ENCODE data around the gene RIMS1. TPM values are rescaled to one million over a fixed set of nuclear protein-coding genes. Genes with fewer than 3 reads are reported as not detected.

The RIMS1 gene
- total RNA-seq, 6 experiments from 2014 or later, result 1.5 to 2.5 (median 2.2) TPM

DNA sequence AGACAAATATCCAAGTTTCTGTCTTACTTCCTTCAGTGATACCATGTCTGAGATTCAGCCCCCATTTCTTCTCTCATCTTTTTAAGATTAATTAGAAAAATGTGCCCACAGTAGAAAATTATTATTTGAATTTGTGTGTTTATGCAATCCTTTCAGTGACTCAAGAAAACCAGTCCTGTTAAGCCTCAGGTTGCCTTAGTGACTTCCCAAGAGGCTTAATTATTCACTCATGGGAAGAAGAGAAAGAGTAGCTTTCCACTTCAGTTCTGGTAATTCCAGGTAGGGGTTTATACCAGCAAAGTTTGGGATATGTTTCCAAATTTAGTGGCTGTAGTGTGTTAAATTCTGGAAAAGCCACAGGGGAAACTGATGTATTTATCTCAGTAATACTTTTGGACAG lies 149.1 kb downstream of the RIMS1 start:
- H3K27me3 Mint-ChIP-seq (ENCODE audit: insufficient read depth), result no peaks in the 10 kb centered on the region
- H3K27ac Mint-ChIP-seq, result no peak overlapping the region
- DNase-seq, result no peak
- H3K4me3 Mint-ChIP-seq, result no peak overlapping the region
- no peaks in the 10 kb centered on the region for H3K9me3 Mint-ChIP-seq
- H3K4me1 Mint-ChIP-seq (ENCODE audit: low read depth), result peaks cover 47% of the 10 kb centered on the region
- H3K36me3 Mint-ChIP-seq (ENCODE audit: low read depth), result no peaks in the 10 kb centered on the region
- TF ChIP-seq, protein P1, sequence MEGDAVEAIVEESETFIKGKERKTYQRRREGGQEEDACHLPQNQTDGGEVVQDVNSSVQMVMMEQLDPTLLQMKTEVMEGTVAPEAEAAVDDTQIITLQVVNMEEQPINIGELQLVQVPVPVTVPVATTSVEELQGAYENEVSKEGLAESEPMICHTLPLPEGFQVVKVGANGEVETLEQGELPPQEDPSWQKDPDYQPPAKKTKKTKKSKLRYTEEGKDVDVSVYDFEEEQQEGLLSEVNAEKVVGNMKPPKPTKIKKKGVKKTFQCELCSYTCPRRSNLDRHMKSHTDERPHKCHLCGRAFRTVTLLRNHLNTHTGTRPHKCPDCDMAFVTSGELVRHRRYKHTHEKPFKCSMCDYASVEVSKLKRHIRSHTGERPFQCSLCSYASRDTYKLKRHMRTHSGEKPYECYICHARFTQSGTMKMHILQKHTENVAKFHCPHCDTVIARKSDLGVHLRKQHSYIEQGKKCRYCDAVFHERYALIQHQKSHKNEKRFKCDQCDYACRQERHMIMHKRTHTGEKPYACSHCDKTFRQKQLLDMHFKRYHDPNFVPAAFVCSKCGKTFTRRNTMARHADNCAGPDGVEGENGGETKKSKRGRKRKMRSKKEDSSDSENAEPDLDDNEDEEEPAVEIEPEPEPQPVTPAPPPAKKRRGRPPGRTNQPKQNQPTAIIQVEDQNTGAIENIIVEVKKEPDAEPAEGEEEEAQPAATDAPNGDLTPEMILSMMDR (IDR thresholded peaks at IDR 0.05), result no peak

DNA sequence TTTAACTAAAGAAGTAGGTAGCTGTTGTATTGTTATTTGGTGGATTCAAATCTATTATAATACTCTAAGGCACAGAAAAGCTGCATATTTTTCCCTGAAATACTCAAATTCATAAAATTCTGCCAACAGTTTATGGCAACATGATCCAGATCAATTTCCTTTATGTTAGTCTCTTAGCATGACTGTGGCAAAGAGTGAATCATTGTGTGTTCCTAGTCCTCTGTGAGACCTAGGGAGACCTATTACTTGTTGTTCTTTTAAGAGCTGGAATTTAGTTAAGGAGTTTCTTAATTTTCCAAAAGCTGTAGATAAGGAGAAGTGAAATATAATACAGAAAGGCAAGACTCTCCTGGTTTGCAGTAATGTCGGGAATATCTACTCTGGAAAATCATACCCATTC lies 149.6 kb downstream of the RIMS1 start:
- no peak overlapping the region for H3K27ac Mint-ChIP-seq
- no peak overlapping the region for H3K4me3 Mint-ChIP-seq
- H3K9me3 Mint-ChIP-seq, result no peaks in the 10 kb centered on the region
- H3K27me3 Mint-ChIP-seq (ENCODE audit: insufficient read depth), result no peaks in the 10 kb centered on the region
- no peaks in the 10 kb centered on the region for H3K36me3 Mint-ChIP-seq (ENCODE audit: low read depth)
- TF ChIP-seq, protein P1 (IDR thresholded peaks at IDR 0.05), result no peak
- DNase-seq, result no peak
- peaks cover 43% of the 10 kb centered on the region for H3K4me1 Mint-ChIP-seq (ENCODE audit: low read depth)

DNA sequence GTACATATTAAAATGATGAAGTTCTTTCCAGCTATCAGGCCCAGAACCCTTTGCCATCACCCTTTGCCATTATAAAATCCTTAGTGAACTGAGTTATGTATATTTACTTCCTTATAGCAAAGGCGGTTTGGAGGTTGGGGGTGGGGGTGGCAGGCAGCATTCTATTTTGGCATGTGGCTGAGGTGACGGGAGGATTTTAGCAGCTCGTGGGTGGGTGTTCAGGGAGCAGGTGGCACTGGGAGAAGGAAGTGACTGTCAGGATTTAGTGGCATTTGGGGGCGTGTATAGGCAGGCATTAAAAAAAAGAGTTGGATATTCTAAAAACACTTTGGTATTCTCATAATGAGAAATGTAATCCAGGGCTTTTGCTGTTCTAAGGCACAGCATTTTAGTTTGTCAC lies 150.7 kb downstream of the RIMS1 start:
- Mint-ChIP-seq H3K36me3 (ENCODE audit: low read depth) (no peaks in the 10 kb centered on the region), H3K9me3 (no peaks in the 10 kb centered on the region), H3K4me3 (no peak overlapping the region), H3K4me1 (ENCODE audit: low read depth) (peaks cover 33% of the 10 kb centered on the region), H3K27me3 (ENCODE audit: insufficient read depth) (no peaks in the 10 kb centered on the region), H3K27ac (no peak overlapping the region)
- DNase-seq, result no peak
- TF ChIP-seq, protein P1 (IDR thresholded peaks at IDR 0.05), result no peak

DNA sequence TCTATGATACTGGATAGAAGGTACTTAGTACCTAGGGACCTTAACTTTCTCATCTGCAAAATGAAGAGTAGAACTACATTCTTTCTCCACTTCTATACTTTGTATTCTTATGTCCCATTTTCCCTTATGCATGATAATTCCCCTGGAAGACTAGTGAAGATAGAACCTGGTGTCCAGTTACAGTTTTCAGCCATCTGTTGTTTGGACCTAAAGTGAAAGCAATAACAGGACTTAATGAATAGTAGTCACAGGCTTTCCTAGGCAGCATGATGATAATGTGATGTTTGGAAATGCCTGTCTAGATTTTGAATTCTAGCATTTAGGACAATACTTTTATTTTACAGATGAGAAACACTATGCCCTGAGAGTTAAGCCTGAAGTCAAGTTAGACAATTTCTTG lies 153.8 kb downstream of the RIMS1 start:
- TF ChIP-seq, protein P1 (IDR thresholded peaks at IDR 0.05), result no peak
- Mint-ChIP-seq H3K27me3 (ENCODE audit: insufficient read depth) (peaks cover 1% of the 10 kb centered on the region; the same call in 1 of the 2 replicates), H3K27ac (no peak overlapping the region), H3K9me3 (no peaks in the 10 kb centered on the region), H3K4me3 (no peak overlapping the region), H3K36me3 (ENCODE audit: low read depth) (no peaks in the 10 kb centered on the region), H3K4me1 (ENCODE audit: low read depth) (peaks cover 12% of the 10 kb centered on the region; the same call in 1 of the 2 replicates)
- no peak for DNase-seq

DNA sequence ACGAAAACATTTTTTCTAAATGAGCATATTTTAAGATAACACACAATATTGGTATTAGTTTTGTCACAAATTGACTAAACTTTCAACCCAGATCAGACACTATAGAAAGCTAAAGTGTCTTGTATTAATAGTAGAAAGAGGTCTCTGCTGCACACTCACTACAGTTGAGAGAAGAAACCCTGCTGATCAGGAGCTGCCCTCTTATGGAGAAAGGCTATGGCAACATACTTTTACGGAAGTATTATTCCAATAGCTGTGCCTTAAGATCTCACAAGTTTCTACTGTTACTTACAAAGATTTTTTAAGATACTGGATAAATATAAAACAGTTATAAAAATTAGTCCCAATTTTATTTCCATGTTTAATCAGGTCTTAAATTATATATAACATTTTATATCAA lies 155.7 kb downstream of the RIMS1 start:
- Mint-ChIP-seq H3K27me3 (ENCODE audit: insufficient read depth) (peaks cover 1% of the 10 kb centered on the region; the same call in 1 of the 2 replicates), H3K4me1 (ENCODE audit: low read depth) (no peaks in the 10 kb centered on the region; the same call in 1 of the 2 replicates), H3K4me3 (no peak overlapping the region), H3K9me3 (no peaks in the 10 kb centered on the region), H3K27ac (no peak overlapping the region), H3K36me3 (ENCODE audit: low read depth) (no peaks in the 10 kb centered on the region)
- DNase-seq, result peak; percentile 15
- TF ChIP-seq, protein P1 (IDR thresholded peaks at IDR 0.05), result peak; percentile 63

DNA sequence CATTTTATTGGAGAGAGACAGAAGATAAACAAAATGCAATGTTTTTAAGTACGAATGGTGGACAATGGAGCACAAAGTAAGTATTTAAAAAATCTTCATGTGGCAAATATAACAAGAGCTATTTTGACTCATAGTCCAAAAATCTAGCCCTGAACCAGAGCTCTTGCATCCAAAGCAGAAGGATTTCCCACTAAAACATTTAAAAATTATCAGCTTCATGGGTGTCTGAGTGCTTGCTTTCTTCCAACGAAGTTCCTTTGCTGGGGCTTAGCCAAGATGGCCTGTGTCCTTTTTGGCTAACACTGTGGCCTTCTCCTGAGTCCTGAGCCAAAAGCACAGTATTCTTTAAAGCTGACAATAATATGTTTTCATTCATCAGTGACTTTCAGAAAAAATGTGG lies 161.7 kb downstream of the RIMS1 start:
- Mint-ChIP-seq H3K36me3 (ENCODE audit: low read depth) (no peaks in the 10 kb centered on the region), H3K27ac (no peak overlapping the region), H3K4me1 (ENCODE audit: low read depth) (peaks cover 19% of the 10 kb centered on the region), H3K9me3 (no peaks in the 10 kb centered on the region), H3K4me3 (no peak overlapping the region), H3K27me3 (ENCODE audit: insufficient read depth) (peaks cover 6% of the 10 kb centered on the region)
- TF ChIP-seq, protein P1 (IDR thresholded peaks at IDR 0.05), result no peak
- DNase-seq, result no peak

Data from HFFc6 (cell line).